Ovary (tissue), 10 donors: ENCODE data around the gene KAT5. TPM values are rescaled to one million over a fixed set of nuclear protein-coding genes. Genes with fewer than 3 reads are reported as not detected.
A peak's percentile ranks its signal among the peaks of the same experiment; 100 is the strongest.

Experiments
- DNase-seq, 5 donors: peaks; one replicate each; pipeline ENCODE4 v3.0.0-alpha.2; 2019 to 2020
- H3K27ac ChIP-seq, 2 donors: fragments of 200-600 bp; one replicate each; pipeline versions ENCODE4 v1.5.1 to v1.8.0; 2019 to 2022
- H3K27me3 ChIP-seq: fragments of 200-600 bp; one replicate; pipeline ENCODE4 v1.8.0; 2022
- H3K36me3 ChIP-seq: fragments of 200-600 bp; sonication (generic); one replicate; pipeline ENCODE4 v1.5.1; 2019
- H3K4me1 ChIP-seq: one replicate; pipeline ENCODE4 v1.8.1; 2013; ENCODE audit warnings: mild to moderate bottlenecking, moderate library complexity; ENCODE audit not compliant: insufficient read depth
- H3K4me3 ChIP-seq: fragments of 200-600 bp; sonication (generic); one replicate; pipeline ENCODE4 v1.5.1; 2017
- H3K9me3 ChIP-seq, 2 donors: fragments of 200-600 bp in 1 of 2; sonication (generic) in 1 of 2; one replicate each; pipeline versions ENCODE4 v1.5.1 to v1.8.1; 2013 to 2019; ENCODE audit warnings: mild to moderate bottlenecking in 1 of 2, moderate library complexity in 1 of 2
- CTCF ChIP-seq, 3 donors: fragments of 450-650 bp in 2 of 3; fragments of 200-600 bp in 1 of 3; IDR thresholded peaks; one replicate each; pipeline versions ENCODE4 v1.5.1 to v1.8.0; 2016 to 2022; ENCODE audit warnings: antibody characterized with exemption in 3 of 3, mild to moderate bottlenecking in 1 of 3
- EP300 ChIP-seq: sonication (generic); formaldehyde crosslinking; IDR thresholded peaks from one replicate; pipeline ENCODE4 v1.6.1; 2017; ENCODE audit warnings: antibody characterized with exemption
- POLR2A ChIP-seq: fragments of 450-650 bp; IDR thresholded peaks from one replicate; pipeline ENCODE4 v1.6.1; 2017; ENCODE audit warnings: antibody characterized with exemption, mild to moderate bottlenecking, moderate library complexity
- WGBS, 3 donors: extraction: QIAGEN DNeasy Blood & Tissue Kit in 1 of 3; methylation state at CpG; one replicate each; pipeline versions ENCODE4 v1.1.5 to v1.1.7; 2013 to 2017; 5-methylcytosine and 5-hydroxymethylcytosine counted together
- intact Hi-C, 4 donors: fragments of 100-400 bp; cut with DNase I; formaldehyde crosslinking; loops; one replicate each; pipeline versions ENCODE4 v1.11.0 to v1.15.1; 2022 to 2023
- long read RNA-seq, 3 donors: library from polyadenylated mRNA in 2 of 3; unstranded in 2 of 3; transcript quantifications; one replicate each; pipeline ENCODE4 v2.0.0 and lab custom pipeline, GENCODE V29; 2021 to 2026
- polyA plus RNA-seq, 2 donors: library from polyadenylated mRNA; stranded (reverse); fragments of 200-250 nt in 1 of 2; fragments of 350-450 nt in 1 of 2; fragmentation: Illumina TruSeq in 1 of 2; extraction: RNeasy Lipid Tissue Mini Kit (QIAGEN cat#74804) in 1 of 2; gene quantifications; one replicate each; pipeline ENCODE4 v1.2.3, GENCODE V29; 2013 to 2014
- total RNA-seq, 7 donors: library from RNA; depleted of rRNA in 2 of 7; stranded (reverse); fragments of >200 nt in 2 of 7; fragmentation: NEBNext Ultra II Directional in 3 of 7; extraction: Animal tissue kit (Norgen Biotek cat#: 25700) in 3 of 7; gene quantifications; one replicate each; pipeline versions ENCODE4 v1.1.0 to v1.2.4, GENCODE V29; 2016 to 2023
- donor health status: DM: no; HTN: no; CAD: no; lungs with moderate emphysema.
- donor health status: DM: no; HTN: no; CAD: no.
- donor health status: Bipolar disorder and iron deficiency.
- donor health status: DM: yes; HTN: yes; CAD: no.
- donor health status: DM: no; HTN: no; CAD: no.
- donor health status: DM: yes; HTN: yes; CAD: no.

The KAT5 gene
- total RNA-seq (100 to 1,000 TPM in 1 of 7 donors, 10 to 100 TPM in 6; 64.5 to 110 (median 78.2) TPM), polyA plus RNA-seq (10 to 100 TPM; 56.1 to 67.0 TPM)
- long read RNA-seq, donor 1, transcript KAT5-201 (13 exons, 2,296 nt), result minor isoform, 42 of 393 reads
- long read RNA-seq, donor 1, transcript KAT5-202 (13 exons, 2,059 nt), result major isoform, 90 of 393 reads
- long read RNA-seq, donor 1, transcript KAT5-208 (12 exons, 1,697 nt), result minor isoform, 63 of 393 reads
- long read RNA-seq, donor 1, transcript KAT5-203 (14 exons, 2,237 nt), result minor isoform, 73 of 393 reads
- long read RNA-seq, donor 1, partial matches to known transcripts, result 47 of 393 reads
- long read RNA-seq, donor 1, other reads (novel, unspliced or antisense), result 57 of 393 reads
- long read RNA-seq, donor 2, partial matches to known transcripts, result 0 of 6 reads
- long read RNA-seq, donor 2, other reads (novel, unspliced or antisense), result 0 of 6 reads
- long read RNA-seq, donor 3, transcript KAT5-208 (12 exons, 1,697 nt), result minor isoform, 17 of 135 reads
- long read RNA-seq, donor 3, transcript KAT5-201 (13 exons, 2,296 nt), result minor isoform, 8 of 135 reads
- long read RNA-seq, donor 3, transcript KAT5-202 (13 exons, 2,059 nt), result major isoform, 34 of 135 reads
- long read RNA-seq, donor 3, transcript KAT5-203 (14 exons, 2,237 nt), result minor isoform, 32 of 135 reads
- long read RNA-seq, donor 3, partial matches to known transcripts, result 20 of 135 reads
- long read RNA-seq, donor 3, other reads (novel, unspliced or antisense), result 17 of 135 reads

- Histone ChIP-seq H3K27me3 (no peaks in the 10 kb centered on the region), H3K36me3 (no peaks in the 10 kb centered on the region), H3K27ac (peak within 1 kb of the TSS; percentile 98 to 99), H3K9me3 (no peaks in the 10 kb centered on the region), H3K4me3 (peak within 1 kb of the TSS; percentile 55), H3K4me1 (peaks cover 5% of the 10 kb centered on the region)
- TF ChIP-seq POLR2A, result peak; percentile 89
- peak; percentile 95 to 100 (median 100) for TF ChIP-seq CTCF (IDR thresholded peaks at IDR 0.05)
- TF ChIP-seq EP300, result peak; percentile 29
- intact Hi-C loops, result loop anchor here in 2 of 4 donors (2.0 to 10.0 kb wide), 3 partner anchors 103 to 273 kb away; no protein-coding TSS in a partner anchor
- DNase-seq, result peak; percentile 98 to 99 (median 98)
- WGBS, 3 donors, result 0 to 1% (median 1%) methylated on average over 51 to 65 of the region's 65 CpGs
Measured at GRCh38 chr11:65711785-65712632, at the start of gene KAT5. KAT5 (plus strand) TSS chr11:65712252; CDS start chr11:65712268, 16 bp downstream.

- H3K27ac ChIP-seq, result peak within 1 kb of the TSS; percentile 91 to 97
- intact Hi-C loops, result no loop called here
- no peaks in the 10 kb centered on the region for H3K9me3 ChIP-seq
- TF ChIP-seq POLR2A (peak; percentile 90), CTCF (IDR thresholded peaks at IDR 0.05) (peak in 2 of 3 donors; percentile 47 to 52), EP300 (no peak)
- H3K4me3 ChIP-seq, result peak within 1 kb of the TSS; percentile 76
- peak; percentile 97 to 98 (median 97) for DNase-seq
- H3K36me3 ChIP-seq, result no peaks in the 10 kb centered on the region
- 0 to 1% (median 0%) methylated on average over 42 to 91 of the region's 91 CpGs for WGBS, 3 donors
- no peaks in the 10 kb centered on the region for H3K27me3 ChIP-seq
- H3K4me1 ChIP-seq, result peaks cover 14% of the 10 kb centered on the region
Measured at GRCh38 chr11:65662799-65663638, 49.0 kb upstream of the KAT5 start, which contains the start of gene RELA. RELA (minus strand) TSS chr11:65662916; CDS start chr11:65662832, 84 bp downstream.

- TF ChIP-seq POLR2A (peak; percentile 47), CTCF (IDR thresholded peaks at IDR 0.05) (no peak)
- Histone ChIP-seq H3K4me3 (peak overlapping the region; percentile 76), H3K27me3 (no peaks in the 10 kb centered on the region), H3K4me1 (peaks cover 14% of the 10 kb centered on the region), H3K27ac (peak overlapping the region; percentile 91 to 97), H3K36me3 (no peaks in the 10 kb centered on the region), H3K9me3 (no peaks in the 10 kb centered on the region)
- intact Hi-C loops, result no loop called here
- 0 to 1% (median 1%) methylated on average over 15 of the region's 15 CpGs for WGBS, 3 donors
- DNase-seq, result peak; percentile 79 to 88 (median 81)
Measured at GRCh38 chr11:65663639-65664200, 48.3 kb upstream of the KAT5 start.
